GM19099 (cell line): Measurements from ENCODE around the gene SV2B.

Experiments
- POLR2A ChIP-seq: IDR thresholded peaks from 3 replicates; pipeline ENCODE4 v1.6.1; 2011; ENCODE audit warnings: low read depth; ENCODE audit not compliant: insufficient read length; ENCODE audit errors: extremely low read depth

SV2B gene, protein sequence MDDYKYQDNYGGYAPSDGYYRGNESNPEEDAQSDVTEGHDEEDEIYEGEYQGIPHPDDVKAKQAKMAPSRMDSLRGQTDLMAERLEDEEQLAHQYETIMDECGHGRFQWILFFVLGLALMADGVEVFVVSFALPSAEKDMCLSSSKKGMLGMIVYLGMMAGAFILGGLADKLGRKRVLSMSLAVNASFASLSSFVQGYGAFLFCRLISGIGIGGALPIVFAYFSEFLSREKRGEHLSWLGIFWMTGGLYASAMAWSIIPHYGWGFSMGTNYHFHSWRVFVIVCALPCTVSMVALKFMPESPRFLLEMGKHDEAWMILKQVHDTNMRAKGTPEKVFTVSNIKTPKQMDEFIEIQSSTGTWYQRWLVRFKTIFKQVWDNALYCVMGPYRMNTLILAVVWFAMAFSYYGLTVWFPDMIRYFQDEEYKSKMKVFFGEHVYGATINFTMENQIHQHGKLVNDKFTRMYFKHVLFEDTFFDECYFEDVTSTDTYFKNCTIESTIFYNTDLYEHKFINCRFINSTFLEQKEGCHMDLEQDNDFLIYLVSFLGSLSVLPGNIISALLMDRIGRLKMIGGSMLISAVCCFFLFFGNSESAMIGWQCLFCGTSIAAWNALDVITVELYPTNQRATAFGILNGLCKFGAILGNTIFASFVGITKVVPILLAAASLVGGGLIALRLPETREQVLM

DNA sequence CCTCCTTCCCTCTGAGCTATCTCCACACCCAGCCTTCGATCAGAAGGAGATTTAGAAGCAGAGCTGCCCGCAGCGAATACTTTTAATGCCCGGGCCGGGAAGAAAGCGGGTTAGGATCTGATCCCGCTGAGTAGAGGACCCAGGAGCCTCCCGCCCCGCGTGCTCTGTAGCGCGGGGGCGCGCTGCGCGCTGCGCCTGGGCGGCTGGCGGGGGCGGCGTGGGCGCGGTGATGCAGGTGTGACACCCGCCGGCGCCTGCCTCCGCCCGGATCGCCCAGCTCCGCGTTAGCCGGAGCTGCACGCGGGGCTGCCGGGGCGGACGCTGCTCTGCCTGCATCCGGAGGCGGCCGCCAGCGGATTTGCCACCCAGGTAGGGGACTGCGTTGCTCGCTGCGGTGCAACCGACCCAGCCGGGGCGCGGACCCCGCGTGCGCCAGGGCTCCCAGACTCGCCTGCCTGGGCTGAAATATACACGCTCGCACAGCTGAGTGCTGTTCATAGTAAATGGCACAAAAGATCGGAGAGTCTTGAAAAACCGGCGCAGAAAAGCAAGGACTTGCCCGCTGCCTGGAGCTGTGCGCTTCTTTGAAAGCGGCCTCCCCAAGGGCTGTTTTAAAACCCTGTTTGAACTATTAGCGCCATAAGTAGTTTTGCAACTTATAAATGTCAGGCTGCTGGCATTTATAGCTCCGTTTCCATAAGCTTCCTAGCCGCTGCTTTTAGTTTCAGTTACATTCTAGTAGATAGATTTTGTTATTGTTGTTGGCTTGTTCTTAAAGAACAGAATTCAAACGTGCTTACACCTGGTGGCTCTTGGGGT is at the start of gene SV2B:
SV2B (plus strand) TSS at position 263 of the 819 bp plus-strand sequence. CDS start 126,007 bp downstream, outside the sequence.
- TF ChIP-seq POLR2A, result no peak

DNA sequence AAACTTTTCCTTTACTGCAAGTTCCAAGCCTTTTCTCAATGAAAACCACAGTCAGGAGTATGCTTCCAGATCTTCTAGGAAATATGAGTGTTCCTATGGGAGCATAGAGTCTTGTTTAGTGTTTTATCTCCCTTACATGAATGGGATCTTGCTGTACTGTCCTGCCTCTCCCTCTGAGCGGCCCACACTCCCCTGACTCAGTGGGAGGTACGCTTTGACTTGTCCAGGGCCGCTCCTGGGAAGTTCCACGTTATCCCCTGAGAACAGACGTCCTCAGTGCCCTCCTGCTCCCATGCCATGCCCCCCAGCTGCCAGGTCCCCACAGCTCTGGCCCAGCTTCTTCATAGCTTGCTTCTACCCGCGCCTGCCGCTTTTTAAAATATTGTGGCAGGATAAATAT is 48.8 kb upstream of the SV2B start:
- TF ChIP-seq POLR2A, result no peak

DNA sequence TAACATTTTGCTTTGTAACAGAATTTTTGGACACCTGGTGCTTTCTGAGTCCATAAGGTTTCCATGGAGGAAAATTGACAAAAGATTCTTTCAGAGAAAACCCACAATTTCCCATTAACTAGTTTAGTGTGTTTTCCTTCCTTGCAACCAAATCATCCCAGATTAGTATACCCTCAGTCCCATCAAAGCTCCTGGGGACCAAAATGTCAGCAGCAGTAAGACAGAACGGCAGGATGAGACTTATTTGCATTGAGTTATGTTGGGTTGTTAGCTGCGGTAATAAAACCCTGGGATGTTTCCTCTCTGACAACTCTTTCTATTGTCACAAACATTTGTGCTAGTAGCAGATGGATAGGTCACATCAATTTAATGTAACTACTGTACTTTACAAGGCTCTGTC is 45.2 kb upstream of the SV2B start:
- TF ChIP-seq POLR2A, result no peak

DNA sequence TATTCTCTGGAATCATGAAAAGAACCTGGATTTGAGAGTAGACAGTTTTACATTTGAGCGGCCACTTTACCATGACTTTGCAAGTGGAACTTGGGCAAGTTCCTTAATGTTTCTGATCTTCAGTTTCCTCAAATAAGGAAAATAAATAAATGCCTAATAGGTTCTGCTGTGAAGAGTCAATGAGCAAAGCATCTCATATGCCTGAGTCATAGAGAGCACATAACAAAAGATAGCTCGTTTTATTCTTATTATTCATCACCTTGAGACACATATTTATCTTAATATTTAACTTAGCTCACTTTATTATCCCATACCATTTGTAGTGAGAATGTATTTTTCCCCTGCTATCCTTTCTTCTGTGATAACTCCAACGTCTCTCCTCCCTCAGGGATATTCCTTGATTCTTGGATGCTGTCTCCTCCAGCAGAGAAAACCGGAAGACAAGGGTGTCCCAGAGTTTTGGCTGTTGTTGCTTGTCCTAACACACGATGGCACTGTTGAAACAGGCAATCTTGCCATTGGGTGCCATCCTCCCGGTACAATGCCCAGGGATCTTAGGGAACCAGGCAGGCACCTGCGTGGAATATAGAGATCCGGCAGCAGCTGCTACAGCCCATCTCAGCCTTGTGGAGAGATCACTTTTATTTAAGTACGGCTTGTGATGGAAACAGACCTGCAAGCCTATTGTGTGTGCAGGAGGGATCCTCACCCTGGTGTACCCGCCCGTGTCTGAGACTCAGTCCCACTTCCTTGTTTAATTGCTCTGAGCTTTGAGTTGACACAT is 44.3 kb upstream of the SV2B start:
- no peak for TF ChIP-seq POLR2A

DNA sequence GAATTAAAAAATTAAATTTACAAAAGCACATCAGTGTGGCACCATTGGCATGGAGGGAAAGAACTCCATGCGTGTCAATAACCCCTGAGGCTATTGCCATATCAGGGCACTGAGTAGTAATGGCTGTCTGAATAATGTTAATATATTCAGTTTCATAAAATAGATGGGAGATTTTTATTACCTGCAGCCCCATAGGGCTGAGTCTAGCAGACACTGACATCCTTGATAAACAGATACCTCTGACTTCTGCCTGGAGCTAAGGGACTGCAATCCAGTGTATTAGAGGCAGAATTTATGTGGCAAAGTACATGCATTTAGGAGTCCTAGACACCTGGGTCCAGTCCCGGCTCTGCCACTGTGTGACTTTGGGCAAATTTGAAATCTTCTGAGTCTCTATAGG is 38.8 kb upstream of the SV2B start:
- no peak for TF ChIP-seq POLR2A

DNA sequence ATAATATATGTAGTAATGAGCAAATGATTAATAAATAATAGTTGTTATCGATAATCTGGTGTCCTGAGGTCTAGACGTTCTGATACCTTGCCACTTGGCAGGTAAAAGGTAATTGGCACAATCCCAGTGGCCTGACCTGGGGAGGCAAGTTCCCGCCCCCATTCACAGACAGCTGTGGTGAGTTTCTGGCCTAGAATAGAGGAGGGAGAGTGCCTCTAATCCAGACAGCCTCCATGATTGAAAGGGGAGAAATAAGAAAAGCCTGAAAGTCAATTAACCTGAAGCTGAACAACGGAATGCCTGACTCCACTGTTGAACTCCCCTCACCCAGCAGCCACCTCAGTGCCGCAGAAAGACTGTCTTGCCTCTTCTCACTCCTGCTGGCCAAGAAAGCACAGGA is 38.1 kb upstream of the SV2B start:
- no peak for TF ChIP-seq POLR2A

DNA sequence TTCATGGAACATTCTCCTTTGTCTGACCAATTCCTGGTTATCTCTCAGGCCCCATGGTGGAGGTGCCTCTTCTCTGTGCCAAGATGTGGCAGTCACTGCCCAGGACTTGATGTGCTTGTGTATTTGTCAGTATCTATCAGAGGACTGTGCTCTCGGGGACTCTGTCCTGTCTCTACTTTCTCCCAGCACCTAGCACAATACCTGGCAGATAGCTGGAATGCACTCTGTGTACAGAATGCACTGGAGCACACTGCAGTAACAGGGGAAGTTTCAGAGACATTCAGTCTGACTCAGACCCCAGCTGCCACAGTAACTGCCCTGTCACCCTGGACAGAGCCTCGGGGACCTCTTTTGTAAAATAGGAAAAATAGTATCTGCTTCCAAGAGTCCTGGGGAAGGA is 34.6 kb upstream of the SV2B start:
- TF ChIP-seq POLR2A, result no peak

DNA sequence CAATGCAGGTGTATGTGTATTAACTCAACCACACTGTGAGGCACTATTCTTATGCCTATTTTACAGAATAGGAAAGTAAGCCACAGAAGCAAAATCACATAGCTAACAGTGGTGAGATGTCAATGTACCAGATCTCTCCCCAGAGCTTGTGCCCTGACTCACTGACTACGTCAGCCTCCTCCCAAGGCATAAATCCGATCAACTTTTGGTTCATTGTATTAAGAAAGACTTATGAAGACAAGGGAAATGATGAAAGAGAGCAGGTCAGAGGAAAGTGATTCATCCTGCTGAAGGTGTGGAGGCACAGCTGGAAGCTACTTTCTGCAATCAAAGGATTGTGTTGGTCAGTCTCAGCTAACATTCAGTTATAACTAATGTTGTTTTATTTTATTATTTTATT is 33.0 kb upstream of the SV2B start:
- no peak for TF ChIP-seq POLR2A

DNA sequence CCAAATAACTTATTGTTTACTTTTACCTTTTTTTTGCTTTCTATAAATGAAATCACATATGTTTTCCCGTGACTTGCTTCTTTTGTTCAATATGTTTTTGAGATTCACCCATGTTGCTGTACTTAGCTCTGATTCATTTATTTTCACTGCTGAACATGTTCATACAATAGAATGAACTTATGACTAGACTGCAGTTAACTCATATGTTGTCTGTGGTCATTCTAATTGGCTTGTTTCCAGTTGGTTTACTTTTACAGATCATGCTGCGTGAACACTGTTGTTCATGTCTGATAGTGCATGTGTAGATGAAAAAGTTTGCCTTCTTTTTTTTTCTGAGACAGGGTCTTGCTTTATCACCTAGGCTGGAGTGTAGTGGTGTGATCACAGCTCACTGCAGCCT is 31.6 kb upstream of the SV2B start:
- no peak for TF ChIP-seq POLR2A

DNA sequence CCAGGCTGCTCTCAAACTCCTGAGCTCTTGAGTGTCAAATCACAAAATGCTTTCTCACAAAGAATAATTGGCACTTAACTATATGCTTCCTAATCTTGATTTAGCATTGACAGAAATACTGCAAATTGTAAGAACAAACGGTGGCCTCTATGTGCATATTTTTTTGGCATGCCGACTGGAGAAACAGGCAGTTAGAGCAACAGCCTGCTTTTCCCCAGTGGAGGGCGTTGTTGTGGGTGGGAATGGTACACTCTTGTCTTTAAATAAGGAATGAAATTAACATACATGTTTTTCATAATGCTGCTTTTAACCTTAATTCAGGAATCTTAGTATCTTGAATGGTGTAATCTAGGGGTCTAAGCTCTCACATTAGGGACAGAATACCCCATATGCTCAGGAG is 31.1 kb upstream of the SV2B start:
- no peak for TF ChIP-seq POLR2A

DNA sequence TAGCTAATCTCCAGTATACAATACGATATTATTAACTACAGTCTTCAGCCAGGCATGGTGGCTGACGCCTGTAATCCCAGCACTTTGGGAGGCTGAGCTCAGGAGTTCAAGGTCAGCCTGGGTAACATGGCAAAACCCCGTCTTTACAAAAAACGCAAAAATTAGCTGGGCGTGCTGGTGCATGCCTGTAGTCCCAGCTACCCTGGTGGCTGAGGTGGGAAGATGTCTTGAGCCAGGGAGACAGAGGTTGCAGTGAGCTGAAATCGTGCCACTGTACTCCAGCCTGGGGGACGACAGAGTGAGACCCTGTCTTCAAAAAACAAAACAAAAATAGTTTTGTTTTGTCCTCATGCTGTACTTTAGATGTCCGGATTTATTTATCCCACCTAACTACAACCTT is 29.2 kb upstream of the SV2B start:
- TF ChIP-seq POLR2A, result no peak

DNA sequence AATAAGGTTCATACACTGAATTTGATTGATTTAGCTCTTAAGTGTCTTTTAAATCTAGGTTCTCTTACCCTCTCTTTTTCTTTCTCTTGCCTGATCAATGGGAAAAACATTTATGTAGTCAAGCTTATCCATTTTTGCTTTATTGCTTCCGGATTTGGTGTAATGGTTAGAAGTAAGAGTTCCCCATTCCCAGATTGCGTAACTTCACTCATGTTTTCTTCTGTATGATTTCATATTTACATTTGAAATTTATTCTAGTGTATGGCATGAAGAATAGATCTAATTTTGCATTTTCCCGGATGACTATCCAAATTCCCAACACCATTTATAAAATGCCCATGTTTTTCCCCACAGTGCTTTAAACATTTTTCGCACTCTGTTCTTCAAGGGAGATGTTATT is 27.9 kb upstream of the SV2B start:
- TF ChIP-seq POLR2A, result no peak

DNA sequence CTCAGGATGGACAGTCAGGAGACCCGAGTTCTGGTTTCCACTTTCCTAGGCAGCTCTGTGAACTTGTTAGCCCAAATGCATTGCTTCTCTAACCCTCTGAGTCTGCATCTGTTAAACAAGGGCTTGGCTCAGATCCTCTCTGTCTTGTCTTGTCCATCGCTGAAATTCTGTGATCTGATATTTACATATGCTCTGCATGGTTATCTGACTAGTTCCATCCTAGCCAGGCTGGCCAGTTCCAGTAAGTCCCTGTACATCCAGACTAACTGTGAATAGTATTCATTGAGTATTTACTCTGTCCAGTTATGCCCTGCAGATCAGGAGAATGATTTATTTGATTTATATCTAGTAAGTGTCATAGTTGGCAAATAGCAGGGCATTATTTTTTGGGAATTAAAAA is 27.0 kb upstream of the SV2B start:
- no peak for TF ChIP-seq POLR2A

DNA sequence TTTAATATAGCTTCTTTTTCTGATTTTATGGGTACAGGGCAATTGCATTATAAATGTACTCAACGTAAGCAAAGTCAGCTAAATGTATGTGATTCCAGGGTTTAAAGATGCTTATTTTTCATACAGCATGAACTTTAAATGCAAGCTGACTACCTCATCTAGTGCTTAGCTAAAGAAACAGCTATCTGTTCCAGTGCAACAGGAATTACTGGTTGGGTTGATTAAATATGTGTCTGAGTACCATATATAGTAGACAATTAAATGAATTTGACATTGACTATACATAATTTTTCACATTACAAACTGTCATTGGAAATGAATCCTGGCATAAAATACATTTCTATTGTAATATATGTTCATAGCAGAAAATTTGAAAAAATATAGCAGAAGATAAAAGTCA is 26.3 kb upstream of the SV2B start:
- no peak for TF ChIP-seq POLR2A

DNA sequence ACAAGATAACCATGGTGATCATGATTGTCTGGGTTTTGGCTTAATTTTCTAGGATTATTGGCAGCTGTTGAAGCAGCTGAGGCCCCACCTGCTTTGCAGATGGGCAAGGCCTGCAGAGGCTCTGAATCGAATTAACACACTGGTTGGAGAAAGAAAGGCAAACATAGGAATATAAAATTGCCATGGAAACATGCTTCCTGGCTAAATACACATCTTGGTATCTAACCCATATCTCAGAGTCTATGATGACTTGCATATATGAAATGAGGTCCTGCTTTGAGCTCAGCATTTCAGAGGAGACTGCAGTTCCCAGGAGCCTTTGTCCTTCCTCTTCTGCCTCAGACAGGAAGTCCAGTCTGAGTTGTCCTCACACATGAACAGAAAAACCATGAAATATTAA is 24.3 kb upstream of the SV2B start:
- TF ChIP-seq POLR2A, result no peak
